Tibial artery (tissue), 4 donors: ENCODE results near the gene SLC35G6.
"Not testable (repeated sequence)": the region's sequence is repeated elsewhere in the genome, so short reads cannot be mapped to it uniquely, and the experiment has no call there.

ENCODE experiments used
- DNase-seq, 2 donors: peaks; one replicate each; pipeline ENCODE4 v3.0.0-alpha.2; 2019
- H3K27ac ChIP-seq, 2 donors: fragments of 200-600 bp; sonication (generic) in 1 of 2; 1 replicate in 1 of 2; 2 replicates in 1 of 2; pipeline ENCODE4 v1.5.1; 2018 to 2019; ENCODE audit warnings: mild to moderate bottlenecking in 1 of 2
- H3K27me3 ChIP-seq, 2 donors: fragments of 200-600 bp; sonication (generic) in 1 of 2; one replicate each; pipeline versions ENCODE4 v1.5.1 to v1.6.0; 2016 to 2019
- H3K36me3 ChIP-seq, 3 donors: fragments of 200-600 bp; sonication (generic) in 2 of 3; one replicate each; pipeline ENCODE4 v1.5.1; 2016 to 2019; ENCODE audit warnings: mild to moderate bottlenecking in 2 of 3
- H3K4me1 ChIP-seq, 4 donors: fragments of 200-600 bp; sonication (generic) in 2 of 4; 1 replicate in 3 of 4; 2 replicates in 1 of 4; pipeline ENCODE4 v1.5.1; 2016 to 2019
- H3K4me3 ChIP-seq, 2 donors: fragments of 200-600 bp; sonication (generic) in 1 of 2; 1 replicate in 1 of 2; 2 replicates in 1 of 2; pipeline ENCODE4 v1.5.1; 2018 to 2019; ENCODE audit warnings: mild to moderate bottlenecking in 2 of 2
- H3K9me3 ChIP-seq, 3 donors: fragments of 200-600 bp; sonication (generic) in 1 of 3; one replicate each; pipeline ENCODE4 v1.5.1; 2016 to 2019
- intact Hi-C: fragments of 100-400 bp; cut with DNase I; formaldehyde crosslinking; loops from one replicate; pipeline ENCODE4 v1.15.0; 2023; ENCODE audit warnings: low total_unique reads
- TF ChIP-seq, protein P1 (sequence below), 2 experiments: fragments of 200-600 bp in 1 of 2; fragments of 450-650 bp in 1 of 2; IDR thresholded peaks; one replicate each; pipeline ENCODE4 v1.5.1; 2017 to 2019; ENCODE audit warnings: antibody characterized with exemption in 2 of 2, mild to moderate bottlenecking in 1 of 2, moderate library complexity in 1 of 2

SLC35G6 gene

GRCh38 chr17:7479213-7480088 lies 1.8 kb upstream of the SLC35G6 start, which contains the start of gene ZBTB4:
Gene ZBTB4 (minus strand): TSS chr17:7479631. CDS start chr17:7466801, 12,830 bp downstream.
- DNase-seq, result peak; percentile 57 to 84
- TF ChIP-seq, protein P1, sequence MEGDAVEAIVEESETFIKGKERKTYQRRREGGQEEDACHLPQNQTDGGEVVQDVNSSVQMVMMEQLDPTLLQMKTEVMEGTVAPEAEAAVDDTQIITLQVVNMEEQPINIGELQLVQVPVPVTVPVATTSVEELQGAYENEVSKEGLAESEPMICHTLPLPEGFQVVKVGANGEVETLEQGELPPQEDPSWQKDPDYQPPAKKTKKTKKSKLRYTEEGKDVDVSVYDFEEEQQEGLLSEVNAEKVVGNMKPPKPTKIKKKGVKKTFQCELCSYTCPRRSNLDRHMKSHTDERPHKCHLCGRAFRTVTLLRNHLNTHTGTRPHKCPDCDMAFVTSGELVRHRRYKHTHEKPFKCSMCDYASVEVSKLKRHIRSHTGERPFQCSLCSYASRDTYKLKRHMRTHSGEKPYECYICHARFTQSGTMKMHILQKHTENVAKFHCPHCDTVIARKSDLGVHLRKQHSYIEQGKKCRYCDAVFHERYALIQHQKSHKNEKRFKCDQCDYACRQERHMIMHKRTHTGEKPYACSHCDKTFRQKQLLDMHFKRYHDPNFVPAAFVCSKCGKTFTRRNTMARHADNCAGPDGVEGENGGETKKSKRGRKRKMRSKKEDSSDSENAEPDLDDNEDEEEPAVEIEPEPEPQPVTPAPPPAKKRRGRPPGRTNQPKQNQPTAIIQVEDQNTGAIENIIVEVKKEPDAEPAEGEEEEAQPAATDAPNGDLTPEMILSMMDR (IDR thresholded peaks at IDR 0.05), result no peak
- no peaks in the 10 kb centered on the region for H3K27me3 ChIP-seq
- peak within 1 kb of the TSS; percentile 100 for H3K27ac ChIP-seq
- H3K9me3 ChIP-seq, result no peaks in the 10 kb centered on the region
- intact Hi-C loops, result loop anchor here (5.0 kb wide), 1 partner anchor 42 kb away; the partner anchor contains the start of genes FGF11 and TMEM102
- H3K36me3 ChIP-seq, result no peaks in the 10 kb centered on the region
- H3K4me3 ChIP-seq, result peak within 1 kb of the TSS; percentile 95 to 100
- H3K4me1 ChIP-seq, result peaks cover 0 to 62% (median 45%) of the 10 kb centered on the region in 4 donors

DNA sequence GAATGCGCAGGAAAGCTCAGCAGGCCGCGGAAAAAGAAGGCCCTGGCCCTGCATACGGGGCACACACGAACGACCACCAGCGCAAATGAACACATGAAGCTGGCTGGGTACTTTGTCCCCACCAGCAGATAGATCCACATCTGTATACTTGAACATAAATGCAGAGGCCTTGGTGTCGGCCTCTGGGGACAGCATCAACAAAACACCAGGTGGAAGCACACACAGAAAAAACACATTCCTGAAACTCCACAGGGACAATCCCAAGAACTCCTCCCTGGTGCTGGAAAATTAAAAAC lies 1.2 kb upstream of the SLC35G6 start:
- Histone ChIP-seq H3K36me3 (no peaks in the 10 kb centered on the region), H3K4me1 (peaks cover 0 to 57% (median 42%) of the 10 kb centered on the region in 4 donors), H3K27ac (peak overlapping the region; percentile 100), H3K4me3 (peak overlapping the region; percentile 95 to 100), H3K9me3 (no peaks in the 10 kb centered on the region), H3K27me3 (no peaks in the 10 kb centered on the region)
- DNase-seq, result no peak
- intact Hi-C loops, result no loop called here
- TF ChIP-seq, protein P1 (IDR thresholded peaks at IDR 0.05), result no peak

GRCh38 chr17:7481842-7482741 lies 846 bp downstream of the SLC35G6 start:
- H3K9me3 ChIP-seq, H3K27me3 ChIP-seq, intact Hi-C loops, H3K4me3 ChIP-seq, H3K36me3 ChIP-seq, DNase-seq: not testable (repeated sequence)
- Histone ChIP-seq H3K4me1 (peaks cover 0 to 57% (median 43%) of the 10 kb centered on the region in 4 donors), H3K27ac (peak overlapping the region; percentile 99 to 100)

DNA sequence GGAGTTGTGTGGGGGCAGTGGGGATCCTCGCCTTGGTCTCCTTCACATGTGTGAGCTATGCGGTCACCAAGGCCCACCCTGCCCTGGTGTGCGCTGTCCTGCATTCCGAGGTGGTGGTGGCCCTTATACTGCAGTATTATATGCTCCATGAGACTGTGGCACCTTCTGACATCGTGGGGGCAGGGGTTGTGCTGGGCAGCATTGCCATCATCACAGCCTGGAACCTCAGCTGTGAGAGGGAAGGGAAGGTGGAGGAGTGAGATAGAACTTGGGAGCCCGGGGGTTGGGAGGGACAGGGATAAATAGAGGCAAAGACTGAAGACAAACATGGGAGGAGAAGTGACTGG lies 1.5 kb downstream of the SLC35G6 start:
- Histone ChIP-seq H3K4me3 (peak overlapping the region; percentile 63 to 69), H3K4me1 (peaks cover 0 to 57% (median 43%) of the 10 kb centered on the region in 4 donors), H3K27ac (peak overlapping the region; percentile 99 to 100)
- intact Hi-C loops, H3K36me3 ChIP-seq, DNase-seq, H3K9me3 ChIP-seq, H3K27me3 ChIP-seq: not testable (repeated sequence)

GRCh38 chr17:7483255-7484066 lies 2.2 kb downstream of the SLC35G6 start:
- Histone ChIP-seq H3K4me3 (peak overlapping the region; percentile 63 to 69), H3K9me3 (no peaks in the 10 kb centered on the region), H3K27me3 (no peaks in the 10 kb centered on the region), H3K36me3 (no peaks in the 10 kb centered on the region), H3K27ac (peak overlapping the region; percentile 99 to 100), H3K4me1 (peaks cover 0 to 55% (median 42%) of the 10 kb centered on the region in 4 donors)
- TF ChIP-seq, protein P1 (IDR thresholded peaks at IDR 0.05), result no peak
- intact Hi-C loops, result no loop called here
- DNase-seq, result peak; percentile 98
